Ovary (tissue), 9 donors: ENCODE data around the gene RFC3. TPM values are rescaled to one million over a fixed set of nuclear protein-coding genes. Genes with fewer than 3 reads are reported as not detected.

ENCODE experiments used
- DNase-seq, 5 donors: peaks; one replicate each; pipeline ENCODE4 v3.0.0-alpha.2; 2019 to 2020
- H3K27ac ChIP-seq, 2 donors: fragments of 200-600 bp; one replicate each; pipeline versions ENCODE4 v1.5.1 to v1.8.0; 2019 to 2022
- H3K27me3 ChIP-seq: fragments of 200-600 bp; one replicate; pipeline ENCODE4 v1.8.0; 2022
- H3K36me3 ChIP-seq: fragments of 200-600 bp; sonication (generic); one replicate; pipeline ENCODE4 v1.5.1; 2019
- H3K4me1 ChIP-seq: one replicate; pipeline ENCODE4 v1.8.1; 2013; ENCODE audit warnings: mild to moderate bottlenecking, moderate library complexity; ENCODE audit not compliant: insufficient read depth
- H3K4me3 ChIP-seq: fragments of 200-600 bp; sonication (generic); one replicate; pipeline ENCODE4 v1.5.1; 2017
- H3K9me3 ChIP-seq, 2 donors: fragments of 200-600 bp in 1 of 2; sonication (generic) in 1 of 2; one replicate each; pipeline versions ENCODE4 v1.5.1 to v1.8.1; 2013 to 2019; ENCODE audit warnings: mild to moderate bottlenecking in 1 of 2, moderate library complexity in 1 of 2
- CTCF ChIP-seq, 3 donors: fragments of 450-650 bp in 2 of 3; fragments of 200-600 bp in 1 of 3; IDR thresholded peaks; one replicate each; pipeline versions ENCODE4 v1.5.1 to v1.8.0; 2016 to 2022; ENCODE audit warnings: antibody characterized with exemption in 3 of 3, mild to moderate bottlenecking in 1 of 3
- EP300 ChIP-seq: sonication (generic); formaldehyde crosslinking; IDR thresholded peaks from one replicate; pipeline ENCODE4 v1.6.1; 2017; ENCODE audit warnings: antibody characterized with exemption
- POLR2A ChIP-seq: fragments of 450-650 bp; IDR thresholded peaks from one replicate; pipeline ENCODE4 v1.6.1; 2017; ENCODE audit warnings: antibody characterized with exemption, mild to moderate bottlenecking, moderate library complexity
- WGBS, 3 donors: extraction: QIAGEN DNeasy Blood & Tissue Kit in 1 of 3; methylation state at CpG; one replicate each; pipeline versions ENCODE4 v1.1.5 to v1.1.7; 2013 to 2017; 5-methylcytosine and 5-hydroxymethylcytosine counted together
- intact Hi-C, 4 donors: fragments of 100-400 bp; cut with DNase I; formaldehyde crosslinking; loops; one replicate each; pipeline versions ENCODE4 v1.11.0 to v1.15.1; 2022 to 2023
- polyA plus RNA-seq, 2 donors: library from polyadenylated mRNA; stranded (reverse); fragments of 200-250 nt in 1 of 2; fragments of 350-450 nt in 1 of 2; fragmentation: Illumina TruSeq in 1 of 2; extraction: RNeasy Lipid Tissue Mini Kit (QIAGEN cat#74804) in 1 of 2; gene quantifications; one replicate each; pipeline ENCODE4 v1.2.3, GENCODE V29; 2013 to 2014
- total RNA-seq, 7 donors: library from RNA; depleted of rRNA in 2 of 7; stranded (reverse); fragments of >200 nt in 2 of 7; fragmentation: NEBNext Ultra II Directional in 3 of 7; extraction: Animal tissue kit (Norgen Biotek cat#: 25700) in 3 of 7; gene quantifications; one replicate each; pipeline versions ENCODE4 v1.1.0 to v1.2.4, GENCODE V29; 2016 to 2023
- donor health status: DM: no; HTN: no; CAD: no; lungs with moderate emphysema.
- donor health status: DM: no; HTN: no; CAD: no.
- donor health status: Bipolar disorder and iron deficiency.
- donor health status: DM: yes; HTN: yes; CAD: no.
- donor health status: DM: no; HTN: no; CAD: no.
- donor health status: DM: yes; HTN: yes; CAD: no.

The RFC3 gene
- total and polyA plus RNA-seq, 9 donors: 6.9 to 9.4 (median 7.5) TPM

- Histone ChIP-seq H3K27ac (no peak overlapping the region), H3K27me3 (no peaks in the 10 kb centered on the region), H3K9me3 (no peaks in the 10 kb centered on the region), H3K36me3 (no peaks in the 10 kb centered on the region), H3K4me1 (no peaks in the 10 kb centered on the region), H3K4me3 (no peak overlapping the region)
- WGBS, 3 donors: 87 to 93% (median 91%) methylated on average over 7 of the region's 7 CpGs
- no peak for TF ChIP-seq POLR2A
- intact Hi-C loops: no loop called here
- DNase-seq: no peak
Measured at GRCh38 chr13:33871207-33872004, 53.5 kb downstream of the RFC3 start.

- TF ChIP-seq POLR2A (no peak), CTCF (IDR thresholded peaks at IDR 0.05) (no peak), EP300 (no peak)
- intact Hi-C loops: no loop called here
- H3K4me1 ChIP-seq: no peaks in the 10 kb centered on the region
- 55 to 64% (median 58%) methylated on average over 6 of the region's 6 CpGs for WGBS, 3 donors
- no peak overlapping the region for H3K27ac ChIP-seq
- no peak for DNase-seq
- no peaks in the 10 kb centered on the region for H3K9me3 ChIP-seq
- no peaks in the 10 kb centered on the region for H3K36me3 ChIP-seq
- H3K4me3 ChIP-seq: no peak overlapping the region
- no peaks in the 10 kb centered on the region for H3K27me3 ChIP-seq
Measured at GRCh38 chr13:33872005-33872351, 54.0 kb downstream of the RFC3 start.

GRCh38 chr13:33873251-33873908 is 55.4 kb downstream of the RFC3 start:
- no peak for TF ChIP-seq CTCF (IDR thresholded peaks at IDR 0.05)
- no peak for TF ChIP-seq POLR2A
- TF ChIP-seq EP300: no peak
- no peak for DNase-seq
- Histone ChIP-seq H3K27ac (no peak overlapping the region), H3K36me3 (no peaks in the 10 kb centered on the region), H3K4me3 (no peak overlapping the region), H3K27me3 (no peaks in the 10 kb centered on the region), H3K9me3 (no peaks in the 10 kb centered on the region), H3K4me1 (no peaks in the 10 kb centered on the region)
- WGBS, 3 donors: 81 to 88% (median 83%) methylated on average over 5 of the region's 5 CpGs
- intact Hi-C loops: no loop called here

GRCh38 chr13:33874871-33875270 is 56.9 kb downstream of the RFC3 start:
- intact Hi-C loops: no loop called here
- no peak overlapping the region for H3K4me3 ChIP-seq
- H3K27me3 ChIP-seq: no peaks in the 10 kb centered on the region
- H3K9me3 ChIP-seq: no peaks in the 10 kb centered on the region
- H3K27ac ChIP-seq: no peak overlapping the region
- 91 to 95% (median 91%) methylated on average over 5 of the region's 5 CpGs for WGBS, 3 donors
- H3K36me3 ChIP-seq: no peaks in the 10 kb centered on the region
- no peaks in the 10 kb centered on the region for H3K4me1 ChIP-seq
- DNase-seq: no peak
- TF ChIP-seq POLR2A: no peak
- no peak for TF ChIP-seq EP300
- TF ChIP-seq CTCF (IDR thresholded peaks at IDR 0.05): no peak
